Astrocyte (in vitro differentiated cells and primary cell): Measurements from ENCODE around the gene SLC9A6. TPM values are rescaled to one million over a fixed set of nuclear protein-coding genes. Genes with fewer than 3 reads are reported as not detected.
A peak's percentile ranks its signal among the peaks of the same experiment; 100 is the strongest.

ENCODE experiments used
- DNase-seq: peaks from one replicate; pipeline ENCODE4 v3.0.0-alpha.2; 2010; ENCODE audit warnings: low read depth
- FAIRE-seq: peaks from 2 replicates; lab custom pipeline; 2011; peaks lifted over from hg19 to GRCh38; lab: Jason Lieb, UNC
- H2AFZ ChIP-seq: 2 replicates; pipeline ENCODE4 v1.6.0; 2012; ENCODE audit warnings: low read depth, low read length, inconsistent platforms
- H3K27ac ChIP-seq: 2 replicates; pipeline ENCODE4 v1.5.1; 2011; ENCODE audit warnings: low read depth, low read length, inconsistent platforms
- H3K27me3 ChIP-seq: 2 replicates; pipeline ENCODE4 v1.6.0; 2011; ENCODE audit warnings: low read length, inconsistent platforms; ENCODE audit not compliant: insufficient read depth
- H3K36me3 ChIP-seq: 2 replicates; pipeline ENCODE4 v1.5.1; 2011; ENCODE audit warnings: low read length, inconsistent platforms; ENCODE audit not compliant: insufficient read depth
- H3K4me1 ChIP-seq: 2 replicates; pipeline ENCODE4 v1.5.1; 2011; ENCODE audit warnings: low read length, inconsistent platforms; ENCODE audit not compliant: insufficient read depth
- H3K4me2 ChIP-seq: 2 replicates; pipeline ENCODE4 v1.6.0; 2012; ENCODE audit warnings: low read length, inconsistent platforms
- H3K4me3 ChIP-seq: 2 replicates; pipeline ENCODE4 v1.5.1; 2011; ENCODE audit warnings: low read depth, mild to moderate bottlenecking, low read length, inconsistent platforms; ENCODE audit not compliant: insufficient read depth
- H3K79me2 ChIP-seq: 2 replicates; pipeline ENCODE4 v1.6.0; 2012; ENCODE audit warnings: mild to moderate bottlenecking, low read length, inconsistent platforms; ENCODE audit not compliant: insufficient read depth
- H3K9ac ChIP-seq: 2 replicates; pipeline ENCODE4 v1.6.0; 2012; ENCODE audit warnings: mild to moderate bottlenecking, low read length, inconsistent platforms
- H3K9me3 ChIP-seq: 2 replicates; pipeline ENCODE4 v1.5.1; 2012; ENCODE audit warnings: low read depth, mild to moderate bottlenecking, low read length, inconsistent platforms; ENCODE audit not compliant: insufficient read depth
- H4K20me1 ChIP-seq: 2 replicates; pipeline ENCODE4 v1.6.0; 2012; ENCODE audit warnings: low read length, inconsistent platforms; ENCODE audit not compliant: insufficient read depth
- H3K27ac Mint-ChIP-seq: one replicate; pipeline ENCODE4 v1.8.0; 2021; ENCODE audit warnings: mild to moderate bottlenecking, mixed read lengths; ENCODE audit not compliant: unreplicated experiment
- H3K27me3 Mint-ChIP-seq: one replicate; pipeline ENCODE4 v1.8.0; 2021; ENCODE audit warnings: low read depth, mixed read lengths; ENCODE audit not compliant: unreplicated experiment
- H3K36me3 Mint-ChIP-seq: one replicate; pipeline ENCODE4 v1.8.0; 2021; ENCODE audit warnings: low read depth, mixed read lengths; ENCODE audit not compliant: unreplicated experiment
- H3K4me1 Mint-ChIP-seq: one replicate; pipeline ENCODE4 v1.8.0; 2021; ENCODE audit warnings: low read depth, mixed read lengths; ENCODE audit not compliant: unreplicated experiment
- H3K4me3 Mint-ChIP-seq: one replicate; pipeline ENCODE4 v1.8.0; 2021; ENCODE audit warnings: mild to moderate bottlenecking, moderate library complexity, mixed read lengths; ENCODE audit not compliant: unreplicated experiment
- H3K9me3 Mint-ChIP-seq: one replicate; pipeline ENCODE4 v1.8.0; 2021; ENCODE audit warnings: mild to moderate bottlenecking, mixed read lengths; ENCODE audit not compliant: unreplicated experiment
- EZH2 ChIP-seq: IDR thresholded peaks from 2 replicates; pipeline ENCODE4 v1.6.1; 2012; ENCODE audit warnings: mild to moderate bottlenecking, low read length, inconsistent platforms; ENCODE audit not compliant: insufficient read depth
- total RNA-seq: library from RNA; stranded (reverse); gene quantifications from 2 replicates; pipeline ENCODE4 v1.2.1, GENCODE V29; 2021
- TF ChIP-seq, protein P1 (sequence below): IDR thresholded peaks from 2 replicates; pipeline ENCODE4 v1.5.1; 2011; ENCODE audit warnings: low read depth, mild to moderate bottlenecking, inconsistent platforms, low read length, moderate library complexity; ENCODE audit not compliant: insufficient read depth

SLC9A6 gene
- total RNA-seq, 1 donor from 2014 or later = 12.8 TPM

DNA sequence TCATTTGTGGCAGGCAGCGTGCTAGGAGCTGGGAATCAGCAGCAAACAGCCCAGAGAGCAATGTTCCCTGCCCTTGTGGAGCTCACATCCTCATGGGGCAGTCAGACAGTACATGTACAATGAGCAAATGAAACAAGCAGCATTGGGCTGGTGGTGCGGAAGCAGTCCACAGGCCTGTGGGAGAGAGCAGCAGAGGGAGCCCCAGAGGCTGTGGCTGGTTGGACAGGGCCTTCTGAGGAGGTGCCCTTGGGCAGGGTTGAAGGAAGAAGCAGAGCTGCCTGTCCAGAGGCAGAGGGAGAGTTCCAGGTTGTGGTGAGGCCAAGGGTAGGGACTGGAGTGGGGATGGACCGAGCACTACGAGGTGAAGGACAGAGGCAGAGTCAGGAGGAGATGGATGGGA, 33.9 kb upstream of the SLC9A6 start:
- Mint-ChIP-seq H3K27ac (no peak overlapping the region), H3K4me1 (no peaks in the 10 kb centered on the region), H3K36me3 (no peaks in the 10 kb centered on the region), H3K27me3 (no peaks in the 10 kb centered on the region), H3K4me3 (no peak overlapping the region), H3K9me3 (no peaks in the 10 kb centered on the region)
- FAIRE-seq (no peak), DNase-seq (no peak)
- Histone ChIP-seq H3K4me2 (no peak overlapping the region), H3K4me3 (no peak overlapping the region), H3K9me3 (no peaks in the 10 kb centered on the region), H3K4me1 (no peaks in the 10 kb centered on the region), H3K27me3 (no peaks in the 10 kb centered on the region), H3K27ac (no peak overlapping the region), H4K20me1 (no peaks in the 10 kb centered on the region), H3K79me2 (no peaks in the 10 kb centered on the region), H2AFZ (no peak overlapping the region), H3K36me3 (no peaks in the 10 kb centered on the region), H3K9ac (no peak overlapping the region)
- no peak for TF ChIP-seq EZH2
- TF ChIP-seq, protein P1, sequence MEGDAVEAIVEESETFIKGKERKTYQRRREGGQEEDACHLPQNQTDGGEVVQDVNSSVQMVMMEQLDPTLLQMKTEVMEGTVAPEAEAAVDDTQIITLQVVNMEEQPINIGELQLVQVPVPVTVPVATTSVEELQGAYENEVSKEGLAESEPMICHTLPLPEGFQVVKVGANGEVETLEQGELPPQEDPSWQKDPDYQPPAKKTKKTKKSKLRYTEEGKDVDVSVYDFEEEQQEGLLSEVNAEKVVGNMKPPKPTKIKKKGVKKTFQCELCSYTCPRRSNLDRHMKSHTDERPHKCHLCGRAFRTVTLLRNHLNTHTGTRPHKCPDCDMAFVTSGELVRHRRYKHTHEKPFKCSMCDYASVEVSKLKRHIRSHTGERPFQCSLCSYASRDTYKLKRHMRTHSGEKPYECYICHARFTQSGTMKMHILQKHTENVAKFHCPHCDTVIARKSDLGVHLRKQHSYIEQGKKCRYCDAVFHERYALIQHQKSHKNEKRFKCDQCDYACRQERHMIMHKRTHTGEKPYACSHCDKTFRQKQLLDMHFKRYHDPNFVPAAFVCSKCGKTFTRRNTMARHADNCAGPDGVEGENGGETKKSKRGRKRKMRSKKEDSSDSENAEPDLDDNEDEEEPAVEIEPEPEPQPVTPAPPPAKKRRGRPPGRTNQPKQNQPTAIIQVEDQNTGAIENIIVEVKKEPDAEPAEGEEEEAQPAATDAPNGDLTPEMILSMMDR = no peak

DNA sequence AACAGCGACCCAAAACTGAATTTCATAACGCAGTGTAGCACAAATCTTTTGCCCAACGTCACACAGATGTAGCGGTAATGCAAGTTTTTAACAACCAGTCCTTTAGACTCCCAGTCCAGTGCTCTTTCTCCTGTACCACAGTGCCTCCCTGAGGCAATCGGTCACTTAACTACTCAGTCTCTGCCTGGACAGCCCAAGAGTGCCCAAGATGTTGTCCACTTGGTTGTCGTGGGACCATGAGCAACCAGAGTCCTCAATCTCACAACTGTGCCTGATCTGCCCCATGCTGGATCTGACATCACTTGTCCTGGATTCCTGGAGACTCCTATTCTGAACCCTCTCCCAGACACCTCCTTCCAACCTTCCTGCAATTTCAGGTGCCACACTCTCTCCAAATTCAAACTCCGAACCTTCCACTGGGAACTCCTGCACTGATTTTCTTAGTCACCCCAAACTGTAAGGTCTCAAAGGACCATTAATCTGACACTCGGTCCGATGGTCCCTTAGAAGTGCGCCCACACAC, 12.1 kb upstream of the SLC9A6 start:
- H3K4me1 Mint-ChIP-seq = peaks cover 7% of the 10 kb centered on the region
- no peaks in the 10 kb centered on the region for H3K27me3 Mint-ChIP-seq
- peak overlapping the region; percentile 95 for H3K27ac ChIP-seq

More for the DNA sequence above, 12.1 kb upstream of the SLC9A6 start:
- Histone ChIP-seq H3K36me3 (no peaks in the 10 kb centered on the region), H4K20me1 (peaks cover 13% of the 10 kb centered on the region), H3K4me3 (peak overlapping the region; percentile 95), H3K27me3 (no peaks in the 10 kb centered on the region), H3K4me1 (no peaks in the 10 kb centered on the region), H3K4me2 (peak overlapping the region; percentile 88), H2AFZ (peak overlapping the region; percentile 94), H3K9ac (peak overlapping the region; percentile 95), H3K79me2 (peaks cover 37% of the 10 kb centered on the region), H3K9me3 (no peaks in the 10 kb centered on the region)
- H3K27ac Mint-ChIP-seq = peak overlapping the region; percentile 99
- H3K9me3 Mint-ChIP-seq = no peaks in the 10 kb centered on the region
- TF ChIP-seq, protein P1 = no peak
- no peak for TF ChIP-seq EZH2
- FAIRE-seq (peak; percentile 43), DNase-seq (no peak)
- no peaks in the 10 kb centered on the region for H3K36me3 Mint-ChIP-seq
- H3K4me3 Mint-ChIP-seq = peak overlapping the region; percentile 97
